ENCODE data around the gene SYT7. TPM values are rescaled to one million over a fixed set of nuclear protein-coding genes. Genes with fewer than 3 reads are reported as not detected.

Gene SYT7
- total RNA-seq, 2 donors from 2014 or later: 2.6 TPM; not detected in 1

DNA sequence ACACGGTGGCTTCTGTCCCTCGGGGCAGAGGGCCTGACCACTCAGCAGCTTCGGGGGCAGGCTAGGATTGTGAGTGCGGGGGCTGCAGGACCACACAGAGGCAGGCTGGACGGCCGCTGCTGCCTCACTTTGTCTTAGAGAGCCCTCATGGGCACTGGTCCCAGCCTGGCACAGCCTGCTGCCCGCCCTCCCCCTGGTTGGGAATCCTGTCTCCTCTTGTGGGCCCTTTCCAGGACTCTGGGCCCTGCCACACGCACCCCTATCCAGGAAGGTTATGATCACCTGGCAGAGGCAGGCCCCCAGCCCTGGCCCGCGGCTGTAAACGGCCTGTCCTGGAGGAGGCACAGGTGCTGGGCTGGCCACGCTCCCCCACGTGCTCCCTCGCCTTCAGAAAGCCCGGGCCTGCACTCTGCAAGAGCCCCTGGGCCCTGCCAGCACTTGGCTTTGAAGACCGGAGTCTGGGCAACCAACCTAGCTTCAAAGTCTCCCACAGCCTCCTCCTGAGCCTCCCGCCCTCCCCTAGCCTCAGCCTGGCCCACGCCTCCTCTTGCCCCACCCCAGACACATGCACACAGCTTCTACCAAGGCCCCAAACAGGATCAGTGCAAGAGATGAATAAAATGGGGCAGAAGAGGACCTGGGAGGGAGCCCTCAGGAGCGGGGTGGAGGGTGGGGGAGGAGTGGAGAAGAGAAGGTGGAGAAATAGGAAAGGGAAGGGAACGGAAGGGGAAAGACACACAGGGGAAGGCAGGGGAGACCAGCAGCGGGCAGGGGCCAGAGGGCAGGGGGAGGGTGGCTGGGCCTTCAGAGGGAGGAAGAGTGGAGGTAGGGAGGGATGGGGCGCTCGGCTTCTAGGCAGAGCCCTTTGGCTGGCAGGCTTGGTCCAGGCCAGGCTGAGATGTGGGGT is 31.0 kb downstream of the SYT7 start:
- TF ChIP-seq, protein P1, sequence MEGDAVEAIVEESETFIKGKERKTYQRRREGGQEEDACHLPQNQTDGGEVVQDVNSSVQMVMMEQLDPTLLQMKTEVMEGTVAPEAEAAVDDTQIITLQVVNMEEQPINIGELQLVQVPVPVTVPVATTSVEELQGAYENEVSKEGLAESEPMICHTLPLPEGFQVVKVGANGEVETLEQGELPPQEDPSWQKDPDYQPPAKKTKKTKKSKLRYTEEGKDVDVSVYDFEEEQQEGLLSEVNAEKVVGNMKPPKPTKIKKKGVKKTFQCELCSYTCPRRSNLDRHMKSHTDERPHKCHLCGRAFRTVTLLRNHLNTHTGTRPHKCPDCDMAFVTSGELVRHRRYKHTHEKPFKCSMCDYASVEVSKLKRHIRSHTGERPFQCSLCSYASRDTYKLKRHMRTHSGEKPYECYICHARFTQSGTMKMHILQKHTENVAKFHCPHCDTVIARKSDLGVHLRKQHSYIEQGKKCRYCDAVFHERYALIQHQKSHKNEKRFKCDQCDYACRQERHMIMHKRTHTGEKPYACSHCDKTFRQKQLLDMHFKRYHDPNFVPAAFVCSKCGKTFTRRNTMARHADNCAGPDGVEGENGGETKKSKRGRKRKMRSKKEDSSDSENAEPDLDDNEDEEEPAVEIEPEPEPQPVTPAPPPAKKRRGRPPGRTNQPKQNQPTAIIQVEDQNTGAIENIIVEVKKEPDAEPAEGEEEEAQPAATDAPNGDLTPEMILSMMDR (IDR thresholded peaks at IDR 0.05): no peak
- ATAC-seq (ENCODE audit: insufficient number of reproducible peaks, low FRiP score, low read depth) (no peak), DNase-seq (ENCODE audit: low spot score) (no peak)
- Histone ChIP-seq H3K27ac (no peak overlapping the region), H3K4me1 (ENCODE audit: control insufficient read depth in 1 of 2, low read depth in 2 of 2) (peaks cover 0 to 9% of the 10 kb centered on the region in 2 donors), H3K27me3 (replicated peaks; ENCODE audit: insufficient read depth) (no peaks in the 10 kb centered on the region), H3K9me3 (no peaks in the 10 kb centered on the region), H3K36me3 (no peaks in the 10 kb centered on the region), H3K4me3 (no peak overlapping the region)

DNA sequence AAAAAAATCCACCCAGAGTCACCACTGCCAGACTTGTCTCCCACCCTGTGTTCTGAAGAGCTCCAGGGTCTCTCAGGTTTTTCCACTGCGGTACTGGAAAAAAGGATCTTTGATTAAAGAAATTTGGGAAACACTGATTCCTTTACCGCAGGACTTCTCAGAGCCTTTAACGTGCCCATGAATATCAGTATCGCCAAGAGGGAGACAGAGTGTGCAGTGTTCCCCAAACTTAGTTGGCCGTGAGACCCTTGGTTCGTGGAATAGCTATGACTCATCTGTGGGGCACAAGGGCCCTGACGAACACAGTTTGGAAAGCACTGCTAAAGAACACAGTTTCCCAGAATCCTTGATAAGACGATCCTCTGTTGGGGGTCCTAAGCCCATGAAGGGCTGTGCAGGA is 31.7 kb downstream of the SYT7 start:
- H3K9me3 ChIP-seq: no peaks in the 10 kb centered on the region
- no peak for ATAC-seq (ENCODE audit: insufficient number of reproducible peaks, low FRiP score, low read depth)
- no peak overlapping the region for H3K4me3 ChIP-seq
- no peaks in the 10 kb centered on the region for H3K36me3 ChIP-seq
- no peak for DNase-seq (ENCODE audit: low spot score)
- no peaks in the 10 kb centered on the region for H3K27me3 ChIP-seq (replicated peaks; ENCODE audit: insufficient read depth)
- peaks cover 0 to 9% of the 10 kb centered on the region in 2 donors for H3K4me1 ChIP-seq (ENCODE audit: control insufficient read depth in 1 of 2, low read depth in 2 of 2)
- no peak overlapping the region for H3K27ac ChIP-seq
- TF ChIP-seq, protein P1 (IDR thresholded peaks at IDR 0.05): no peak

DNA sequence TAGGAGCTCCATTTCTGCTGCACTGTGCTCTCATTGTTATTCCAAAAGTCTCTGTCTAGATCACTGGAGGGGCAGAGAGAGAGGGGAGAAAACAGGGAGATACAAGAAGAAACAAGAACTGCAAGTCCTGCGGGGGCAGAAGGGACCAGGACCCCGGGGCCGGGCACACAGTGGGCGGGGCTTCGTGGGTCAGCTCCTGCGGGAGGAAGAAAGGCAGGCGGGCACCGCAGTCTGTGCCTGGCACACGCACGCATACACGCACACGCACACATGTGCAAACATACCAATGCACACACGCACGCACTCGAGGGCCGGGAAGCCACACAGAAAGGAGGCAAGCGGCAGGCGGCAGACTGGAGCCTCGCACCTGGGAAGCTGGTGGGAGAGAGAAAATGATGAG is 33.6 kb downstream of the SYT7 start:
- ATAC-seq (ENCODE audit: insufficient number of reproducible peaks, low FRiP score, low read depth): no peak
- no peaks in the 10 kb centered on the region for H3K9me3 ChIP-seq
- H3K27ac ChIP-seq: no peak overlapping the region
- H3K4me1 ChIP-seq (ENCODE audit: control insufficient read depth in 1 of 2, low read depth in 2 of 2): peaks cover 0 to 9% of the 10 kb centered on the region in 2 donors
- no peak overlapping the region for H3K4me3 ChIP-seq
- TF ChIP-seq, protein P1 (IDR thresholded peaks at IDR 0.05): no peak
- no peaks in the 10 kb centered on the region for H3K36me3 ChIP-seq
- no peak for DNase-seq (ENCODE audit: low spot score)
- no peaks in the 10 kb centered on the region for H3K27me3 ChIP-seq (replicated peaks; ENCODE audit: insufficient read depth)

DNA sequence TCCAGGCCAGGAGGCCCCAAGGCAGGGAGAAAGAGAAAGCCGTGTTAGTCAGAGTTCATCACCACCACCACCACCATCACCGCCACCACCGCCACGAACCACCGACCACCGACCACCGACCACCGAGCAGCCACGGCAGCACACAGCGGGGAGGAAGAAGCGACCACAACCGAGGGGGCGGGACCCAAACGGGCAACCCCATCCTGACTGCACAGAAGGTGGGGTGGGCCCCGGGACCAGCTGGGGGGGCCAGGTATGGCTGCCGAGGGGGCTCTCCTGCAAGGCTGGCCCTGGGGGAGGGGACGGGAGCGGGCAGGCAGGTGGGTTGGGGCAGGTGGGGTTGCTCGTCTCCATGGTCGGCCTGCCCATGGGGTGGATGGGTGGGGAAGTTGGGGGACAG is 34.2 kb downstream of the SYT7 start:
- DNase-seq (ENCODE audit: low spot score) (no peak), ATAC-seq (ENCODE audit: insufficient number of reproducible peaks, low FRiP score, low read depth) (no peak)
- no peak overlapping the region for H3K4me3 ChIP-seq
- TF ChIP-seq, protein P1 (IDR thresholded peaks at IDR 0.05): no peak
- peaks cover 0 to 3% of the 10 kb centered on the region in 2 donors for H3K4me1 ChIP-seq (ENCODE audit: control insufficient read depth in 1 of 2, low read depth in 2 of 2)
- no peaks in the 10 kb centered on the region for H3K27me3 ChIP-seq (replicated peaks; ENCODE audit: insufficient read depth)
- no peak overlapping the region for H3K27ac ChIP-seq
- H3K9me3 ChIP-seq: no peaks in the 10 kb centered on the region
- H3K36me3 ChIP-seq: no peaks in the 10 kb centered on the region

DNA sequence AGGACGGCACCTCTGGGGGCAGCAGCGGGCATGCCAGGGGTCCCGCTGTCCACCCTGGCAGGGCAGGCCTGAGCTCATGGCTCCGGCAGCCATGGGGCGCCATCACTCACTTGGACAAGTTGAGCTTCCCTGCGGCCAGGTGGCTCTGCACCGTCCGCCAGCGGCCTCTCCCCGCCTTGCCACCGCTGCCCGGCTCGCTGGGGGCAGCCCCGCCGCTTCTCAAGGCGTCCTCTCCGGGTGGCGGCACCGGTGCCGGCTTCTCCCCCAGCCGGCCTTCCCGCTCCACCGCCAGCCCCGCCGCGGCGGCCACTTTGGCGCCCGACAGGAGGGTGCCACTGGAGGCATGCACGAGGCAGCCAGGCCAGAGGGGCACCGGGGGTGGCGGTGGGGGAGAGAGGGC is 35.0 kb downstream of the SYT7 start:
- Histone ChIP-seq H3K27me3 (replicated peaks; ENCODE audit: insufficient read depth) (no peaks in the 10 kb centered on the region), H3K4me1 (ENCODE audit: control insufficient read depth in 1 of 2, low read depth in 2 of 2) (no peaks in the 10 kb centered on the region), H3K36me3 (no peaks in the 10 kb centered on the region), H3K4me3 (no peak overlapping the region), H3K27ac (no peak overlapping the region), H3K9me3 (no peaks in the 10 kb centered on the region)
- DNase-seq (ENCODE audit: low spot score) (no peak), ATAC-seq (ENCODE audit: insufficient number of reproducible peaks, low FRiP score, low read depth) (no peak)
- TF ChIP-seq, protein P1 (IDR thresholded peaks at IDR 0.05): no peak
